HG02623 (cell line): ENCODE results near the gene FOXC2.

ENCODE experiments used
- ATAC-seq: cut with Tn5 transposase; IDR thresholded peaks from one replicate; pipeline ENCODE4 v1.9.1; 2021; ENCODE audit warnings: moderate library complexity; ENCODE audit not compliant: unreplicated experiment

The FOXC2 gene

DNA sequence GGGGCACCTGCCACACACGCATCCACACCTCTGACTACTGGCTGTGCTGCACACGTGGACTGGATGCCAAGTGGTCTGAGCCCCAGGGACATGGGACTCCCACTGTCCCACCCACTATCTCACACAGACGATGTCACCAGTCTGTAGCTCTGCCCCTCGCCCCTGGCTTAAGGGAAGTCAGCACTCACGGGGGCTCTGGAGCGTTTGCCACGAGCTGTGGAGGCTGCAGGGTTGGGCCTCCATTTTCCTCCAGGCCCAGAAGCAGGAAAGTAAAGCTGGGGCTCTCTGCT, 34.2 kb upstream of the FOXC2 start:
- no peak for ATAC-seq

DNA sequence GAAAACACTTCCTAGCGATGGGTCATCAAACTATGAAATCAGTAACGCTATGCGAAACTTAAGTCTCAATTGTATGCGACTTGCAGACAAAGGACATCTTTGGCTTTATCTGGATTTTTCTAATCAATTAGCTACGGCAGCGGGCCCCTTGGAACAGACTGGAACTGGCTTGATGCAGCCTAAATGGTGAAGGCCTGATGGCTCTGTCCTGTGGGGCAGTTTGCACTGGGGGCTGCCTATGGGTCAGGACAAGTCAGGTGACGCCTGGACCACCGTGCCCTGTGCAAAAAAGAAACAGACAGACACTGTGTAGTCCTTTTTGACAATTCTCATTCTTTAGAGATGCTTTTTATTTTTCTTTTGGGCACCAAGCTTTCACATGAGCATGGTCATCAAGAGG, 33.6 kb upstream of the FOXC2 start:
- ATAC-seq: no peak

GRCh38 chr16:86533767-86534351, 32.8 kb upstream of the FOXC2 start:
- ATAC-seq: no peak

GRCh38 chr16:86534779-86535615, 31.6 kb upstream of the FOXC2 start:
- no peak for ATAC-seq

DNA sequence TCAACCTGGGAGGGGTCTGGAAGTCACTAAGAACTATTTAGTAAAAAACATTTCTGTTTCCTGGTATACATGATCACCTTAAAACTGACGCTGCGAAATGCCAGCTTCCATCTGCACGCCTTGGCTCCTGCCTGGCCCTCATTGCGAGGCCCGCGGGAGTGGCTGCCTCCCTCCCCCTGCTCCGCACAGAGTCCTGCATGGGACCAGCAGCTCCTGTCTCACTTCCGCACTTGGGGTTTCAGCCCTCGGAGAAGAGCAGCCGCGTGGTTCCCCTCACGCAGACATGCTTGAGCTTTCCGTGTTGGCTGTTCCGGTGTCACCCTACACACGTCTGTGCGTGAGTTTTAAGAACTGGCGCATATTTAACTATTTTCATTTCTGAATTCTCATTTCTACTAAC, 30.0 kb upstream of the FOXC2 start:
- ATAC-seq: no peak

- ATAC-seq: no peak
Observed at GRCh38 chr16:86537486-86537885, 29.1 kb upstream of the FOXC2 start.

GRCh38 chr16:86538196-86538780, 28.3 kb upstream of the FOXC2 start:
- ATAC-seq: no peak

DNA sequence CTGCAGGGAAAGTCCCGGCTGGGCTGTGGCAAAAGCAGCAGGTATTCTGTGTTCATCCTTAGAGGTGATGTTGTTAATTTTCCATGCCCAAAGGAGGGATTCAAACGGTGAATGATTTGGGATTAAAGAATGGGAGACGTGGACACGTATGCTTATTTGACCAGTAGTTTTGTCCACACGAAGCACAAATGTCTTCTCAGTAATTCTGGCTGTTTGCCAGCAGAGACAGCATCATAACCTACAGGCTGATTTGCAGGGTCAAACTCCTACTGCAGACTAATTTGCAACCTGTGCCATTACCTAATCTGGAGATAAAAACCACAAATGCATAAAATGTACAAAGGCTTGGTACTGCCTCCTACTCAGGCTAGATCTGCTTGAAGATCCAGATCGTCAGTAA, 25.7 kb upstream of the FOXC2 start:
- ATAC-seq: no peak

DNA sequence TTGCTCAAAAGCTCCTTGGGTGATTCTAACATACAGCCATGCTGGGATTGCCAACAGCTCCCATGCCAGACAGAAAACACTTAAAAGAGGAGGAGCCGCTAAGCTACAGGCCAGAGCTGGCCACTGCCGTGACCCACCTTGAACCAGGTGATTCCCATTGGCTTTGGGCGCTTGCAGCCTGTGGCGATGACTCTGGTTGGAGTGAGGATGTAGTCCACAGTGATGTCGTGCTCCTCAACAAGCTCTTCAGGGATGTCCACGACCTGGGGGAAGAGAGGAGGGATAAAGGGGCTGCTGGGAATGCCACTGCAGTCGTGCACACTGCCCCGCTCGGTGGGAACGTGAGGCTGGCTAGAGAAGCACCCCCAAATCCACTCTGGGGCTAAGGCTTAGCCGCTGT, 25.1 kb upstream of the FOXC2 start:
- ATAC-seq: no peak

DNA sequence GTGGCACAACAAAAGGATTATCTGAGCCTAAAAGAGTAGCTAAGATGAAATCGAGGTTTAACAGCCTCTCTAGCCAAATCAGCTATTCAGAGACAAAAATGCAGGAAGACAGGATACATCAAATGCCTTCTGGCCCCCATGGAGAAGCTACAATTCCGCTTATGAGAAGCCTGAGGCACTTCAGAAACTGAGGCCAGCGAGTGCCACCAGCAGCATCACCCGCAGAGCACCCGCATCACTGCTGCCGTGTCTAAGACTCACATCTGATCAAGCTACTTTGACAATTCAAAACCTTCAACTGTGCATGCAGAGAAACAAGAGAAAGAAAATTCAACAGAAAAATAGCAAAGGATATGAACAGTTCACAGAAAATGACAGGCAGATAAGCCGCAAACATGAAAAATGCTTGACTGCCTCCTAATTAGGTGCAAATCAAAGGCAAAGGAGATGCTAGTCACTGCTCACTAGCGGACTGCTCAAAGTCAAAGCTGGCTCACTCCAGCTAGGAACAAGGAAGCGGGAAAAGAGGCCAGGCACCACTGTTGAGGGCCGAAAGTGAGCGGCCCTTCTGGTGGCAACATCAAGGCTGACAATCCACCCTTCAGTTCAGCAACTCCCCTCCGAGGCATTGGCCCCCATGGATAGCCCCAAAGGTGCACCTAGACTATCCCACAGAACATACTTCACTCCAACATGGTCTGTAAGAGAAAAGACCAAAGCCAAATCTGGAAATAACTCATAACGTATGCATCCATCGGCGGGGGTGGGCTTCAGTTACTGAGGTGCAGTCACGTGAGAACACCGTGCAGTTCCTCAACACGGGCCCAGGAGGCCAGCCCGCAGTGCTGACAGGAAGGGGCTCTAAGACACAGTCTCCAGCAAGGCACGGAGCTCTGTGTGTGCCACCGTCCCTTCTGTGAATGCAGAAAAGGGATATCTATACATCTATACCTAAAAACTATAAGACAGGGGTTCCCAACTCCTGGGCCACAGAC, 23.6 kb upstream of the FOXC2 start:
- no peak for ATAC-seq

DNA sequence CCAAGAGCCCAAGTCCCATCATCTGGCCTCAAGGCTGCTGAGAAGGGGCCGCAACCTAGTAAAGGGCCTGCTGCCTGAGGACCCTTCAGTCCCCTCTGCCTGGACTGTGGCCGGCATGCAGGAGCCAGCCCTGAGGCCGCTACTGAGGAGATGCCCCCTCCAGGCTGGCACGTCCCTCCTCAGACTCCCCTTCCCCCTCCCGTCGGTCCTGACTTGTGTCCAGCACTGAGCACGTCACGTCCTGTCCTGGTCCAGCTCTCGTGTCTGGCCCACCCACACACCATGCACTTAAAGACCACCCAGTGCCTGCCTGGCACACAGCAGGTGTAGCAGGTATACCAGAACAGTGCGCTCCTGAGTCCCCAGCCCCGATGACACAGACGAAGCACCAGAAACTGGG, 21.1 kb upstream of the FOXC2 start:
- ATAC-seq: no peak

GRCh38 chr16:86545954-86546637, 20.5 kb upstream of the FOXC2 start:
- ATAC-seq: no peak

DNA sequence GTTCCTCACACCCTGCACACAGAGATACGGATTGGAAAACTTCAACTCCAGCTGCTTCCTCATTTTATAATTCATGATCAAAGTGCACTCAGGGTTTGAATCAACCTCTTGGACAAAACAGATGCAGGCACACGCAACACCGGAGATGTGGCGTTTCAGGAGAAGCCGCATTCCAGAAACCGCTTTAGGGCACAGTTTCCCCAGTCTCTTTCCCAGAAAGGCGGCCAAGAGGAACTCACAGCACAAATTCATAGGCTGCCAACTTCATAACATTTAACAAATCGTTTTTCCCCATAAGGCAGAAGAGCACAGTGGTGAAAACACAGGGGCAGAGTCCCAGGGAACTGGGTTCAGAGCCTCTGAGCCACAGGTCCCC, 20.0 kb upstream of the FOXC2 start:
- ATAC-seq: no peak

DNA sequence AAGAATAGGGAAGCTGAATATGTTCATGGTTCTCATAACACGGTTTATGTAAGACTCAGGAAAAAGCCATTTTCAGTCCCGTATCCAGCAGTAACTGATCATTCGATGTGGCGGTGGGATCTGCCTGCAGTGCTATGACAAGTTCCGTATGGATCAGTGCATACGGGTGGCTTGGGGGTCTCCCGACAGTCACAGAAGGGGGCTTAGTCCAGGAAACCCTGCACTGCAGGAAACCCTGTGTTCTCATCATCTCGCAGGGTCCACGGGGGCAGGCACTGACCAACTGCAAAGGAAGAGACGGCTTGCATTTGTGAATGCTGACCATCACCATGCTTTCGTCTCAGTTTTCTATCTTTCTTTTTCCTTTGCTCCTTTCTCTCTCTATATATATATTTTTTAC, 19.3 kb upstream of the FOXC2 start:
- no peak for ATAC-seq

DNA sequence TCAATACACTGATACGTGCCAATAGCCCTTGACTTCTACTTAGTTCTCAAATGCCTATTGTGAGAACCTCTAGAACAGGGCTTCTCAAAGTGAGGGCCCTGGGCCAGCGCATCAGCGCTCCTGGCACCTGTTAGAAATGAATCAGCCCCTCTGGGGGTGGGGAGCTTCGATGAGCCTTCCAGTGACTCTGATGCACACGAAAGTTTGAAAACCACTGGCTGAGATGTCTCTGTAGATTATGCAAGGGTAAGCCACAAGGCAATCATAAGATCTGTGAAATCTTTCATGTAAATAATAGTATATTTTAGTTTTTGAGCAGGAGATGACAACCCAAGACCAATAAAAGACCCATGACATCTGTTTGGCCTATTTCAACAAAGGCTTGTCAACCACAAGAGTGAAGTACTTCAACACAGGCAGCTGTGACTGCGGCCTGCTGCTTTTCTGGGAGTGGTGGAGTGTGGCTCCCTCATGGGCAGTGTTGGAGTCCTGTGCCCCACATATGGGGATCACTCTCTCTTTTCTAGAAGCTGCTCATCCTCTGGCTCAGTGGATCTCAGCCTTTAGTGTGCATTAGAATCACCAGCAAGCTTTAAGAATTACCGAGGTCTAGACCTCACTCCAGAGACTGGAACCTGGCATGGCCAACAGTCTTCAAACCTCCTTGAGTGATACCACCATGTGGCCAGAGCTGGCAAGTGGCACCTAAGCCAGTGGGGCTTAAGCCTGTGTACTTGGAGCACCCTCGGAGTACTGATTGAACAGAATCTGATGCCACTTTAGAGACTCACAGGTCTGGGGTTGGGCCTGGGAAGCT, 17.3 kb upstream of the FOXC2 start:
- no peak for ATAC-seq

DNA sequence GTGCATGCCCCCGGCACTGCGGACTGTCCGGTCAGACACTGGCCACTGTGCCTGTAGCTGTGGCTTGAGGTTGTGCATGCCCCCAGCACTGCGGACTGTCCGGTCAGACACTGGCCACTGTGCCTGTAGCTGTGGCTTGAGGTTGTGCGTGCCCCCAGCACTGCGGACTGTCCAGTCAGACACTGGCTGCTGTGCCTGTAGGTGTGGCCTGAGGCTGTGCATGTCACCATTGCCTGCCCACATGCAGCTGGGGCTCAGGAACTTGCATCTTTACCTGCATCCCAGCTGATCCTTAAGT, 16.8 kb upstream of the FOXC2 start:
- no peak for ATAC-seq

- no peak for ATAC-seq
Observed at GRCh38 chr16:86550281-86550680, 16.3 kb upstream of the FOXC2 start.

DNA sequence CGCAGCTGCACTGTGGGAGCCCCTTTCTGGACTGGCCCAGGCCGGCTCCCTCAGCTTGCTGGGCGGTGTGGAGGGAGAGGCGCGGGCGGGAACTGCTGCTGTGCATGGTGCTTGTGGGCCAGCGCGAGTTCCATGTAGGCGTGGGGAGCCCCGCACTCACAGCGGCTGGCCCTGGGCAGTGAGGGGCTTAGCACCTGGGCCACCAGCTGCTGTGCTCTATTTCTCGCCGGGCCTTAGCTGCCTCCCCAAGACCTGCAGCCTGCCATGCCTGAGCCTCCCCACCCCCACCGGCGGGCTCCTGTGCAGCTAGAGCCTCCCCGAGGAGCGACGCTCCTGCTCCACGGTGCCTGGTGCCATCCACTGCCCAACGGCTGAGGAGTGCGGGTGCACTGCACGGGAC, 13.3 kb upstream of the FOXC2 start:
- no peak for ATAC-seq

- no peak for ATAC-seq
Observed at GRCh38 chr16:86554599-86554916, 12.1 kb upstream of the FOXC2 start.

- ATAC-seq: peak; percentile 77
Observed at GRCh38 chr16:86554917-86555703, 11.5 kb upstream of the FOXC2 start, which contains the start of gene MTHFSD. TSS of gene MTHFSD (minus strand) at chr16:86555235. CDS start at chr16:86555184, 51 bp downstream.
